Activated CD4-positive, alpha-beta T cell treated with anti-CD3 and anti-CD28 coated beads for 1 hour (primary cell): ENCODE data around the gene TAF15.

Experiments
- DNase-seq: peaks from one replicate; pipeline ENCODE4 v3.0.0-alpha.2; 2020

The TAF15 gene

GRCh38 chr17:35825206-35825605, 15.9 kb downstream of the TAF15 start:
- DNase-seq: no peak

- no peak for DNase-seq
Measured at GRCh38 chr17:35841101-35841500, 31.8 kb downstream of the TAF15 start.

DNA sequence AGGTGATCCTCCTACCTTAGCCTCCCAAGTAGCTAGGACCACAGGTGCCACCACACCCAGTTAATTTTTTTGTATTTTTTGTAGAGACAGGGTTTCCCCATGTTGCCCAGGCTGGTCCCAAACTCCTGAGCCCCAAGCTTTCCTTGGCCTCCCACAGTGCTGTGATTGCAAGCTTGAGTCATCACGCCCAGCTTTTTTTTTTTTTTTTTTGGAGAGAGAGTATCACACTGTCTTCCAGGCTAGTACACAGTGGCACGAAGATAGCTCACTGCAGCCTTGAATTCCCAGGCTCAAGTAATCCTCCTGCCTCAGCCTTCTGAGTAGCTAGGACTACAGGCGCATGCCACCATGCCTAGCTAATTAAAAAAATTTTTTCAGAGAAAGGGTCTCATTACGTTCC, 32.2 kb downstream of the TAF15 start:
- DNase-seq: no peak

DNA sequence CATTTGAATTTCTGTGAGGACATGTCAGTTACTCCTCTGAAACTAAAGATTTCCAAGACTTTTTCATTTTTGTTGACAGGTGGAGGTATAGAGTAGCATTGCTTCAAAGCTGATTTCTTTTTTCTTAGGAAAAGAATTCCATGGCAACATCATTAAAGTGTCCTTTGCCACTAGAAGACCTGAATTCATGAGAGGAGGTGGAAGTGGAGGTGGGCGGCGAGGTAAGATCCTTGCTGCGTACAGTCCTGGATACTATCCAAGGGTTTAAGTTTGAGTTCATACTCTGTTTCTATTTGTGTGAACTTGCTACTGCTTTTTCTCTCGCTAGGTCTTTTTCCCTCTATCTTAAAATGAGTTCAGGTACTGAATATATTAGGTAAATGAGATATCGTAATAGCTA, 33.0 kb downstream of the TAF15 start:
- DNase-seq: no peak

DNA sequence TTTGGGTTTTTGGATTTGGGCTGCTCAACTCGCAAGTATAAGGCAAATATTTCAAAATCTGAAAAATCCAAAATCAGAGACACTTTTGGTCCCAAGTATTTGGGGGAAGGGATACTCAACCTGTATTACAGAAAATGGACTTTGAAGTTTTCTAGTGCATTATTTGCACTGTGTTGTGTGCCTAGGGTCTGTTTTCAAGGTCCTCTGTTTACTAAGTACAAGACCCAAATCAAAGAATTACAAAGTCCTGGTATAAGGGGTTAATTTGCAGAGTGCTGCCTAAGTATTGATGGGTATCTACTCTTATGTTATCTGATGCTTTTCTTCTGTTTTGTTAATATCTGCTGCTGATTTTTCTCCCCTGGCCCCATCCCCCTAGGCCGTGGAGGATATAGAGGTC, 34.4 kb downstream of the TAF15 start:
- DNase-seq: no peak

- DNase-seq: no peak
Measured at GRCh38 chr17:35844547-35844946, 35.3 kb downstream of the TAF15 start.

DNA sequence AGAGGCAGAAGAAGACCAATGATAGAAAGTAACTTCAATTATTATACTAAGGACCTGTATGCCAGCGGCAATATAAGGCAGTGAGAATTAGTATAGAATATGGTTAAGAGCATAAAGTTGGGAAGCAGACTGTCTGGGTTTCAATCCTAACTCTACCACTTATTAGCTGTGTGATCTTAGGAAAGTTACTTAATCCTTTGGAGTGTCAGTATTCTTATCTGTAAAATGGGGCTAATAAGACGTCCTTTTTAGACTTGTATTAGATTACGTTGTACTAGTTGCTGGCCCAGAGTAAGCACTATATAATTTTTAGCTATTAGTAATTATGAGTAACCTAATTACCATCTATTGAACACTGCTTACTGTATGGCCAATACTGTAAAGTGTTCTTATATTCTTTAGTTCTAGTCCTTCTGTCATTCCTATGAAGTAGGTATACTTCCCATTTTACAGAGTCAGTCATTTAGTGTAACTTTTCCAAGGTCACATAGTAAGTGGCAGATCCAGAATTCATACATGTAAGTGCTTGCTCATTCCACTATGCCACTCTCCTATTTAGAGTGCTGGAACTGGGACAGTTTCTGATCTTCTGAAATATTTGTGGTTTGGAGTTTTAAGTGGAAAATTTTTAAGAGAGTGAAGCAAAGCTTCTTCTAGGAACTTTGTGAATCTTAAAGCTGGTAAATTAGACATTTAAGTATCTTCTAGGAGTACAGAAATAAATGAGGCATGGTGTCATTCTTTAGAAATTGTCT, 36.9 kb downstream of the TAF15 start:
- no peak for DNase-seq

GRCh38 chr17:35847006-35847405, 37.7 kb downstream of the TAF15 start:
- no peak for DNase-seq

DNA sequence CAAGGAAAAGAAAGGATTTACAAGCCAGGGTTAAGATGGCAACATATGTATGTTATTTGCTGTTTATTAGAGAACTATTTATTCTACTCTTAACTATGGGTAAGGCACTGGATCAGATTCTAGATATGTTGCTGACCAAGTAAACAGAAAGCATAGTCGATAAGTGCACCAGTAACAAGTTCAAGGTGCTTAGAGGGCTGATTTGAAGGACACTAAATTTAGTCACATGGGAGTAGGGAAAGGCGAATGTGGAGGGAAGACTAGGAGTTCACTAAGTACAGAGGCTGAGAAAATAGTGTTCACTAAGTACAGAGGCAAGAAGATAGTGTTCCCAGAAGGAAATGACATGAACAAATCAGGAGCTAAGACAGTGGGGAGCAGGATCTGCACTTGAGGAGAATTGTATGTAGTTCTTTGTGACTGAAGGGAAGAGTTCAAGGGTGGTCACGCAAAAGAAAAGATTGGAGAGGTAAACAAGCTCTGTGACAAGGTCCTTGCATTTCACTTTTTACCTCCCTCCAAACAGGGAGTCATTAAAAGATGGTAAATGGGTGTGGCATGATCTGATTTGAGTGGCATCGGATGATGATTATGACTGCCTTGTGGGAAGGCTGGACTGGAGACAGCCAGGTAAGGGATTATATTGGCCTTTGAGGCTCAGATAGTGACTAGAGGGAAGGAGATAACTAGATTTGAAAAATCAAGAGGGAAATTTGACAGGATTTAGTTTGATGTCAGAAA, 38.5 kb downstream of the TAF15 start:
- DNase-seq: no peak

DNA sequence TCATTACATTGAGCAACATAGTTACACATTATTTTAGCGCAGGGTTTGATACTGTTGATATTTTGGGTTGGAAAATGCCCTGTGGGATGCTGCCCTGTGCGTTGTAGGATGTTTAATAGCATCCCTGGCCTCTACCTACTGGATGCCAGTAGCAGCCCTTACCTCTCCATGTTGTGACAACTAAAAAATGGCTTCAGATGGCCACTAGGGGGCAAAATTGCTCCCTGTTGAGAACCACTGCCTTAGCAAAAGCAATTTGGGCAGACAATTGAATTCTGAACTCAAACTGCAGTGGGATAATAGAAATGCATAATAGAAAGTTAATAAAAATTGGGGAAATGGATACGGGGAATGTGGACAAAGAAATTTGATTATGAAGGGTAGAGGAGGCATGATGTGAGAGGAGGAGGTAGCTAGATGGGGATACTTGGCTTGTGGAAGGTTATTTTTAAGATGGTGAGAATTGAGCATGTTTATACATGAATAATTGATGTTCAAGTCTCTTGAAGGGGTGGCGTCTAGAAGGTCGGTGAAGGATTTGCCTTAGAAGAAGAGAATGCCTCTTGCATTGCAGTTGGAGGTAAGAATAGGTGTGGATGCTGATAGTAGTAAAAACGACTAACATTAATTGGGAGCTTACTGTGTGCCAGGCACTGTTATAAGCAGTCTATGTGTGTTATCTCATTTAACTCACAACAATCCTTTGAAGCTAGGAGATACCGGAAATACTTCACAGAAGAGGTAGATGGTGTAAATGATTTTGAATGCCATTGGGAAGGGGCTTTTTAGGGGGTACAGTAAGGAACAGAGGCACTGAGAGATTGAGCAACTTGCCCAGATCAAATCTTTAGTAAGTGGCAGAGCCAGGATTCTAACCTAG, 40.4 kb downstream of the TAF15 start:
- DNase-seq: no peak

DNA sequence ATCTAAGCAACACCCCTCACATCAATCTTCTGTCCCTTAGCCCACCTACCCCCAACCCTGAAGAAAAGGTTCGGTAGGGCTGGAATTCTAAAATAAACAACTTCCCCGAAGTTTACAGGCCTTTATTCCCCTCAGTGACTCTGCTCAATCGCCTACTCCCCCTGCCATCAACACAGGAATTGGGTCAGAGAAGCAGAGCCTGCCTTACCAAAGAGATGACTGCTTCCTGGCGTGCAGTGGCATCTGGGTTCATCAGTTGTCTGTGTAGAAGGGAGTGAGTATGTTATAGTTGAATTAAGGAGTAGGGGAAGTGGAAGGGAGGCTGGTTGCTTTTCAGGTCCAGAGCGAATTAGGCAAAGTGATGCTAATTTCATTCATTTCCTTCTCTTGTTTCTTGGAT, 46.7 kb downstream of the TAF15 start:
- DNase-seq: no peak

GRCh38 chr17:35856603-35857002, 47.3 kb downstream of the TAF15 start:
- no peak for DNase-seq

DNA sequence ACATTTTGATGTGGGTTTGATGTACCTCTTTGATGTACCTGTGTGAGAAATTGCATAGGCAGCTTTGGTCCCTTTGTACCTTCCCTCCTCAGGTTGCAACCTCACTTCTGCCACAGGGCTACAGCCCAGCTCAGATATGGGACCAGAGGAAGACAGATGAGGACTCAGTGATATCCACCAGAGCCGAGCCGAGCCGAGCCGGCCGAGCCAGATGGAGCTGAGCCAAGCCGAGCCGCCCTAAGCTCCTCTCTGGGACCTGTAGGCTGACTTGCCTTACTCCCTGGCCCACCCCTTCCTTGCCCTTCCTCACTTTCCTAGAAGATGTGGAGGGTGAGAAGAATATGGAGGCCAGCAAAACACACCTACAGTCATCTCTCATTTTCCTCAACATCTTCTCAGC, 55.6 kb downstream of the TAF15 start:
- DNase-seq: no peak

- no peak for DNase-seq
Measured at GRCh38 chr17:35865412-35866340, 56.4 kb downstream of the TAF15 start.

DNA sequence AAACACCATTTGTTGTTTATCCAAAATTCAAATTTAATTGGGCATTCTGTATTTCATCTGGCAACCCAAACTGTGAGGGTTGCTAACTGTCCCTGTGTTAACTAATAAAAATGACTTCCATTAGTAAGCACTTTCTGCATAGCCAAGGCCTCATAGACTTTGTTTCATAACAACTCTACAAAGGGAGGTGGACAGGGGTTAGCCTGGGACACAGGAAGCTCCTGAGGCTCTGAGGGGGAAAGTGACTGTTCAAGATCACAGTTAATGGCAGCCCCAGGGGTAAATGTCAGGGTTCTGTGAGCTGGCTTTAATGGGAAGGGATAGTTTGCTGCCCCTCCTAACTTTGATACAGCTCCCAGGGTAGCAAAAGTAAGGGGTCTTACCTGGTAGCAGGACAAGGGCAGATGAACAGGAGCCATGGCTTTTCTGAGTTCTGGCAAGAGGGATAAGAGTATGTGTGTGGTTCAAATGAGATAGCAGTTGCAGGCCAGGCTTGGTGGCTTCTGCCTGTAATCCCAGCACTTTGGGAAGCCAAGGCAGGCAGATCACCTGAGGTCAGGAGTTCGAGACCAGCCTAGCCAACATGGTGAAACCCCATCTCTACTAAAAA, 57.2 kb downstream of the TAF15 start:
- DNase-seq: no peak

DNA sequence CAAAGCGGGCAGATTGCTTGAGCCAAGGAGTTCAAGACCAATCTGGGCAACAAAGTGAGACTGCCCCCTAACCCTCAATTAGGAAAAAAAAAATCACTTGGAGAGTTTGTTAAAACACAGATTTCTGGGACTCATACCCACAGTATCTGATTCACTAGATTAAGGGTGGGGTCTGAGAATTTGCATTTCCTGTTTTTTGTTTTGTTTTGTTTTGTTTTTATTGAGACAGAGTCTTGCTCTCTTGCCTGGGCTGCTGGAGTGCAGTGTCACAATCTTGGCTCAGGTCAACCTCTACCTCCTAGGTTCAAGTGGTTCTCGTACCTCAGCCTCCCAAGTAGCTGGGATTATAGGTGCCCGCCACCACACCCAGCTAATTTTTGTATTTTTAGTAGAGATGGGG, 58.3 kb downstream of the TAF15 start:
- no peak for DNase-seq

DNA sequence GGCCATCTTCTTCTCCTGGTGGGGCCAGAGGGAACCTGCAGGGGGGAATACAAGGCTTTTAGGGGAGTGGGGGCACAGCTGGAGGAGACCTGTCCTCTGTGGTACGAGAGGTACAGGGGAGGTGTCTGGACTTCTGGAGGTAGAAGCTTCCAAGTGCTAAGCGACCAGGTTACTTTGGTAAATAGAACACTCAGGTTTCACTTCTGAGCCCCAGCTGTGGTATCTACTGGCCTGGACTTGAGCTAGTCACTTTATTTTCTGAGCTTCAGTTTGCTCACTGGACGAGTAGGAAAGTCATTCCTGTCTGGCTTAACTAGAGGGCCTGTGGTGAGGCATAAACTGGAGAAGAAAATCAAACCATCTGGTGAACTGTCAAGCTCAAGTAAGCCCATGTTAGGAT, 59.5 kb downstream of the TAF15 start, which contains the start of gene HEATR9:
TSS of gene HEATR9 (minus strand) at position 155 of the 400 bp plus-strand sequence. CDS start at position 6, 149 bp downstream.
- no peak for DNase-seq

- no peak for DNase-seq
Measured at GRCh38 chr17:35870906-35871819, 61.9 kb downstream of the TAF15 start.

DNA sequence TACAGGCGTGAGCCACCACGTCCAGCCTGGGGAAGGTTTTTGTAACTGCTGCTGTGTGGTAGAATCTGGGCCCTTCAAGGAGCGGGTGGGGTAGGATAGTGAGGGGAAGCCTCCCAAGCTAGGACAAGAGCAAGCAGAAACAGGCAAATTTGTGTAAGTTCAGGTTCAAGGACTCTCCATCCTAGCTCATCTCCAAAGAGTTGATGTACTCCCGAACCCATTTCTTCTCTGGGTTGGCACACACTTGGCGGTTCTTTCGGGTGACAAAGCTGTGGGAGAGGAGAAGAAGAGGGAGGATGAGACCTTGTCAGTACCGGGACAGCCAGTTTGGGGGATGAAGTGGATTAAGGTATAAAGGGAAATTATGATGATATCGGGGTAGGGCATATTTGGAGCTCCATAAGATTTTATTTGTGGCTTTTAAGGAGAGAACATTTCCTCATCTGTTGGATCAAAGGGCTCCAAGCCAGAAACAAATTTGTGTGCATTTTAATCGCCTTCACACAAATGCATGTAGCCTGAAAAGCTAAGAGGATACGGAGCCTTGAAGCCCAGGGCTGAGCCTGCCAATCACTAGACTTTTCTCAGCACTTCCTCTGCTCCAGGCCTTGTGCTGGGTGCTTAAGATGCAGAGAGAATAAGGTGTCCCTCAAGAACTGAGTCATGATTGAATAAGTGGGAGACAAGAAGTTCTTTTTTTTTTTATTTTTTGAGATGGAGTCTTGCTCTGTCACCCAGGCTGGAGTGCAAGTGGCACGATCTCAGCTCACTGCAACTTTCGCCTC, 63.1 kb downstream of the TAF15 start:
- DNase-seq: no peak
